ENCODE results near the gene CECR2.
A peak's percentile ranks its signal among the peaks of the same experiment; 100 is the strongest.

CECR2 gene

GRCh38 chr22:17349172-17349571 is 20.1 kb upstream of the CECR2 start:
- ATAC-seq: no peak
- no peaks in the 10 kb centered on the region for H3K4me1 Mint-ChIP-seq
- H3K4me3 Mint-ChIP-seq: no peak overlapping the region
- no peaks in the 10 kb centered on the region for H3K27me3 Mint-ChIP-seq
- no peak for DNase-seq
- H3K27ac Mint-ChIP-seq: no peak overlapping the region
- H3K9me3 Mint-ChIP-seq: no peaks in the 10 kb centered on the region
- no peaks in the 10 kb centered on the region for H3K36me3 Mint-ChIP-seq (ENCODE audit: low read depth)

GRCh38 chr22:17350292-17350691 is 19.0 kb upstream of the CECR2 start:
- Mint-ChIP-seq H3K27ac (no peak overlapping the region), H3K36me3 (ENCODE audit: low read depth) (no peaks in the 10 kb centered on the region), H3K27me3 (no peaks in the 10 kb centered on the region), H3K4me3 (no peak overlapping the region), H3K9me3 (no peaks in the 10 kb centered on the region), H3K4me1 (no peaks in the 10 kb centered on the region)
- DNase-seq (no peak), ATAC-seq (no peak)

GRCh38 chr22:17352798-17353197 is 16.5 kb upstream of the CECR2 start:
- H3K4me1 Mint-ChIP-seq: no peaks in the 10 kb centered on the region
- no peak for ATAC-seq
- H3K27me3 Mint-ChIP-seq: no peaks in the 10 kb centered on the region
- no peak for DNase-seq
- H3K9me3 Mint-ChIP-seq: no peaks in the 10 kb centered on the region
- H3K27ac Mint-ChIP-seq: no peak overlapping the region
- H3K36me3 Mint-ChIP-seq (ENCODE audit: low read depth): no peaks in the 10 kb centered on the region
- no peak overlapping the region for H3K4me3 Mint-ChIP-seq

DNA sequence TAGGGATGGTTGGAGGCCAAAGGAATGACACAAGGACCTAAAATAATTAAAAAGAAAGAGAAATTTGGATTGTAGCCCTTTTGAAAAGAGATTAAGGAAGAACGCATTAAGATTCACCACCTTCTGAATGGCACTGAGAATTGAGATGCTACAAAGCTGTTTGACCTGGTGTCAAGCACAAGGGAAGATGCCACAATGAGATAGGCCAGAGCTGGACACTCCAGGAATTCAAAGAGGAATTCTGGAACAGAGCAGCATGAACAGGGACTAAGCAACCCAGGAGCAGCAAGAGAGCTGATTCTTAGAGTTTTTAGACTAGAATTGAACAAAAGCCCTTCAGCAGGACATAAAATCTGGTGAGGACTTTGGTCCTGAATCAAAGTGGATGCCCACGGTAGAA is 11.6 kb upstream of the CECR2 start:
- Mint-ChIP-seq H3K4me3 (no peak overlapping the region), H3K27ac (no peak overlapping the region), H3K27me3 (no peaks in the 10 kb centered on the region), H3K9me3 (no peaks in the 10 kb centered on the region), H3K4me1 (no peaks in the 10 kb centered on the region), H3K36me3 (ENCODE audit: low read depth) (no peaks in the 10 kb centered on the region)
- ATAC-seq (no peak), DNase-seq (no peak)

DNA sequence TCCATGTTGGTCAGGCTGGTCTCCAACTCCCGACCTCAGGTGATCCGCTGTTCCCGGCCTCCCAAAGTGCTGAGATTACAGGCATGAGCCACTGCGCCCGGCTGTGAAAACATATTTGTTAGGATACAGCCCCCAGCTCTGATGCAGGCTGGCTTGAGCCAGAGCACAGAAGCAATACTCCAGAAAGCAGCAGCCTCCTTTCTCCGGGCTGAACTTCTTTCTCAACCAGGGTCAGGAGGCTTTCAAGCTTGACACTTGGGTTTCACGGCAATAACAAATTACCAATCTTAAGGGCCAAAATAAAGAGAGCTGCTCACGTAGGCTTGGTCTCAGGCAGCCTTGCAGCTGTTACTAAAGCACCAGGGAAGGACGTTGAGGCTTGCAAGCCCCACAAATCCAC is 10.8 kb upstream of the CECR2 start:
- no peak for ATAC-seq
- Mint-ChIP-seq H3K4me1 (no peaks in the 10 kb centered on the region), H3K27ac (no peak overlapping the region), H3K4me3 (no peak overlapping the region), H3K27me3 (no peaks in the 10 kb centered on the region), H3K36me3 (ENCODE audit: low read depth) (no peaks in the 10 kb centered on the region), H3K9me3 (no peaks in the 10 kb centered on the region)
- DNase-seq: no peak

DNA sequence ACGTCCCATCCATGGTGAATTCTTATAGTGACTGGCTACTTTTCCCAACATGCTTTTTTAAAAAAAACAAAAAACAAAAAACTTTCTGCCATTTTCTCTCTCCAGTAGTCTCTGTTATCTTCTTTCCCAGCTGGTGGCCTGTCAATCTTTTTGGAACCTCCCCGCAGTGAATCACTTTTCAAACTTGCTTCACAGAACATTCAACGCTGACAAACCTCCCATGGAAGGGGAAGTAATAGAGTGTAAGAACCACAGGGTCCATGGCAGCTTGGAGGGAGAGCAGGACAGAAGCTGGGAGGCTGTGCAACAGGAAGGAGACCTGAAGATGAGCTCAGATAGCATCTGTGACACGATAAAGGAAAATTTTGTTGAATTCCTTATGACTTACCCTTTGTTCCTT is 9.8 kb upstream of the CECR2 start:
- DNase-seq (no peak), ATAC-seq (no peak)
- Mint-ChIP-seq H3K36me3 (ENCODE audit: low read depth) (no peaks in the 10 kb centered on the region), H3K27ac (no peak overlapping the region), H3K27me3 (peaks cover 2% of the 10 kb centered on the region), H3K4me1 (no peaks in the 10 kb centered on the region), H3K4me3 (no peak overlapping the region), H3K9me3 (no peaks in the 10 kb centered on the region)

DNA sequence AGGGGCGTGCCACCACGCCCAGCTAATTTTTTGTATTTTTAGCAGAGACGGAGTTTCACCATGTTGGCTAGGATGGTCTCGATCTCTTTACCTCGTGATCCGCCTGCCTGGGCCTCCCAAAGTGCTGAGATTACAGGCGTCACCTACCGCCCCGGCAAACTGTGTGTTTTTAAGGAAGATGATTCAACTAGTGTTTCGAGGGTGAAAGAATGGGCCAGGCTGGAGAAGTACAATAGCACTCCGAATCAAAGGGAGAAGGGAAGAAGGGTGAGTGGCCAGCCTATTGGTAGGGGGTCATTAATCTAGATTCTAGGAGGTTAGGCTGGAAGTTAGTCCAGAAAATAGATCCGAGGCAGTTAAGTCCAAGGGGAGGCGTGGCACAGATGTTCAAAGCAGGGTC is 2.9 kb upstream of the CECR2 start:
- DNase-seq (no peak), ATAC-seq (no peak)
- no peaks in the 10 kb centered on the region for H3K36me3 Mint-ChIP-seq (ENCODE audit: low read depth)
- peaks cover 16% of the 10 kb centered on the region for H3K4me1 Mint-ChIP-seq
- peaks cover 48% of the 10 kb centered on the region for H3K27me3 Mint-ChIP-seq
- H3K9me3 Mint-ChIP-seq: no peaks in the 10 kb centered on the region
- H3K27ac Mint-ChIP-seq: no peak overlapping the region
- no peak overlapping the region for H3K4me3 Mint-ChIP-seq

DNA sequence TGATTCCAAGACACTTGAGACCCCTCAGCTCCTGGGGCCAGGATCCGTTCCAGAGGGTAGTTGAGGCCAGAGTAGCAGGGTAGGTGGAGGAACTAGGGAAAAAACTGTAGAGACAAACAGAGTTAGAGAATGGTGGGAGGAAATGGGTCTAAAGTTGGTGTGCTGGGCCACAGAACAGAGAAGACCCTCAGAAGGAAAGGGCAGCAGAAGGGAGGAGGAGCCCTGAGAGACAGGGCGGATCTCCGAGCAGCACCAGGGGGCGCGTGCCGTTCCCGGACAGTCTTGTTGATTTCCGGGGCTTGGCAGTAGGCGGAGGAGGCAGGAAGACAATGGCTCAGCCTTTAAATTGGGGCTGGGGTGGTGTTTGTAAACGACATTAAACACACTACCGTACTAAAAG is 2.4 kb upstream of the CECR2 start:
- peaks cover 16% of the 10 kb centered on the region for H3K4me1 Mint-ChIP-seq
- DNase-seq: peak; percentile 52
- no peaks in the 10 kb centered on the region for H3K36me3 Mint-ChIP-seq (ENCODE audit: low read depth)
- H3K27ac Mint-ChIP-seq: no peak overlapping the region
- H3K27me3 Mint-ChIP-seq: peaks cover 53% of the 10 kb centered on the region
- no peak for ATAC-seq
- no peaks in the 10 kb centered on the region for H3K9me3 Mint-ChIP-seq
- peak overlapping the region; percentile 2 for H3K4me3 Mint-ChIP-seq

- no peak overlapping the region for H3K27ac Mint-ChIP-seq
- peaks cover 59% of the 10 kb centered on the region for H3K27me3 Mint-ChIP-seq
- no peaks in the 10 kb centered on the region for H3K9me3 Mint-ChIP-seq
Measured at GRCh38 chr22:17368144-17368543, 1.1 kb upstream of the CECR2 start.

GRCh38 chr22:17368554-17369438 is 464 bp upstream of the CECR2 start:
- ATAC-seq (no peak), DNase-seq (peak; percentile 8)
- Mint-ChIP-seq H3K4me3 (peak overlapping the region; percentile 59), H3K36me3 (ENCODE audit: low read depth) (no peaks in the 10 kb centered on the region), H3K9me3 (no peaks in the 10 kb centered on the region), H3K4me1 (peaks cover 16% of the 10 kb centered on the region), H3K27me3 (peaks cover 61% of the 10 kb centered on the region), H3K27ac (no peak overlapping the region)

More at GRCh38 chr22:17368144-17368543, 1.1 kb upstream of the CECR2 start:
- peaks cover 16% of the 10 kb centered on the region for H3K4me1 Mint-ChIP-seq
- H3K4me3 Mint-ChIP-seq: peak overlapping the region; percentile 59
- DNase-seq (no peak), ATAC-seq (no peak)
- H3K36me3 Mint-ChIP-seq (ENCODE audit: low read depth): no peaks in the 10 kb centered on the region

GRCh38 chr22:17370026-17370765 is 936 bp downstream of the CECR2 start:
- no peak for DNase-seq
- Mint-ChIP-seq H3K27me3 (peaks cover 52% of the 10 kb centered on the region), H3K27ac (no peak overlapping the region), H3K36me3 (ENCODE audit: low read depth) (no peaks in the 10 kb centered on the region), H3K9me3 (no peaks in the 10 kb centered on the region), H3K4me1 (peaks cover 16% of the 10 kb centered on the region), H3K4me3 (no peak overlapping the region)
- ATAC-seq: peak; percentile 21

DNA sequence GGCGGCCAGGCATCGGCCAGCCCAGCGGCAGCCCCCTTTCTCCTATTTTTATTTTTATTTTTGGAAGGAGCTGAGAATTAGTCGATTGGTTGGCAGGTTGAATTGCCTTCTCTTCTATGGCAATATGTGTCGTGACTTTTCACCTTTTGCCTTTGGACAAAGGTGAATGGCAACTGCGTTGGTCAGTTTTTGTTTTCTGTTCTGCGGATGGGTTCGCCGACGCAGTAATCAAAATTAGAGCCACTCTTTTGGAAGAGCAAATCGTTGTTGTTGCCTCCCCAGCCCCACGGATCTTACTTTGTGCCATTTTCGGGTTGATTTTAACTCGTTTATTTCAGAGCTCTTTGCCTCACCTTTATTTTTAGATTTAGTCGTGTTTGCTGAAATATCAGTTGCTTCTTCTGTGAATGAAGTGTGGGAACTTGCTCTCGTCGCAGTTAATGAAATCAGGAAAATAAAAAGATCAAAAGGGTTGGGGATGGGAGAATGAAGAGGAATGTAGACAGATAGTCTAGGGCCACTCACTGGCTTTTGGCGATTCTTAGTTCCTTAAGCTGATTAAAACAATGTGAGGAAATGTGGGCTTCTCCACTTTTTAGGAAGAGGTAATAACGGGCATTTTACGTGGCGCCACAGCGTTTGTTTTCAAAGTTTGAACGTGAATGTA is 1.6 kb downstream of the CECR2 start:
- H3K27me3 Mint-ChIP-seq: peaks cover 52% of the 10 kb centered on the region
- H3K27ac Mint-ChIP-seq: no peak overlapping the region
- H3K4me3 Mint-ChIP-seq: peak overlapping the region; percentile 53
- no peaks in the 10 kb centered on the region for H3K9me3 Mint-ChIP-seq
- H3K36me3 Mint-ChIP-seq (ENCODE audit: low read depth): no peaks in the 10 kb centered on the region
- H3K4me1 Mint-ChIP-seq: peaks cover 16% of the 10 kb centered on the region
- ATAC-seq (no peak), DNase-seq (no peak)

DNA sequence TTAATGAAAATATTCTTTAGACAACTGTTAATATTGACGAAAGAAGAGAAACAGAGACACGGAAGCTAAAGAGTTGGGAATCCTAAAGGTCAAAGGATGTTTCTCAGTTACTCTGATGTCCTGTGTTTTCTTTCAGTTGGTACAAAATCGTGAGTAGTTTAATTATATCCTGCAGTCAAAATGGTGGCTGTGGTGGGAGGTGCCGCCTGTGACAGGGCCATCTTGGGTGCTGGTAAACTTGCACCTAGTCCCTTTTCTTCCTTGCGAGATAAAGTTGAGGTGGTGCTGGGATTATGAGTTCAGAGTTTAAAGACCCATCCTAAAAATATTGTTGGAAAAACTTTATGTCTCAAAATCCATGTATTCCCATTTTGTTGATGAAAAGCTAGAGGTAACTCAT is 2.2 kb downstream of the CECR2 start:
- no peak overlapping the region for H3K4me3 Mint-ChIP-seq
- H3K4me1 Mint-ChIP-seq: peaks cover 16% of the 10 kb centered on the region

DNA sequence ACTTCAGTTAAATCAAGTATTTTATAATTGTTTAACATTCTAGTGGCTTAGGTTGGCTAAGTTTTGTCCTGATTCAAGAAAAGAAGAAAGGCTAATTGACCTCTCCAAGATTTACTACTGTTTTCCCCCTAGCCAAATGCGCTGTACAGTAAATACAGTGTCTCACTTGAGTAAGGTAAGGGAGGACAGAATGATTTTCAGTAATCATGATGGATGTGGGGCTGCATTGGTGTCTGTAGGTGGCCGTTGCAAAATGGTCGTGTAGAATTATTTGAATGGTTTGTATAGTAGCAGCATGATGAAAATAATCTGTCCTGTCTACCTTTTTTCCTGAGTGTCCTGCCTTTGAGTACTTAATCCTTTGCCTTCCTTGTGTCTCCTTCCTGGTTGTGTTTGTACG is 4.6 kb downstream of the CECR2 start:
- Mint-ChIP-seq H3K36me3 (ENCODE audit: low read depth) (no peaks in the 10 kb centered on the region), H3K27ac (no peak overlapping the region), H3K9me3 (no peaks in the 10 kb centered on the region), H3K4me1 (peaks cover 6% of the 10 kb centered on the region), H3K27me3 (peaks cover 27% of the 10 kb centered on the region), H3K4me3 (no peak overlapping the region)
- DNase-seq: no peak
- no peak for ATAC-seq

More for the DNA sequence above, 2.2 kb downstream of the CECR2 start:
- ATAC-seq (no peak), DNase-seq (no peak)
- no peaks in the 10 kb centered on the region for H3K9me3 Mint-ChIP-seq
- no peak overlapping the region for H3K27ac Mint-ChIP-seq
- peaks cover 47% of the 10 kb centered on the region for H3K27me3 Mint-ChIP-seq
- no peaks in the 10 kb centered on the region for H3K36me3 Mint-ChIP-seq (ENCODE audit: low read depth)
